ENCODE measurements around the gene RXFP1.
A peak's percentile ranks its signal among the peaks of the same experiment; 100 is the strongest.
"Not testable (repeated sequence)": the region's sequence is repeated elsewhere in the genome, so short reads cannot be mapped to it uniquely, and the experiment has no call there.

RXFP1 gene

DNA sequence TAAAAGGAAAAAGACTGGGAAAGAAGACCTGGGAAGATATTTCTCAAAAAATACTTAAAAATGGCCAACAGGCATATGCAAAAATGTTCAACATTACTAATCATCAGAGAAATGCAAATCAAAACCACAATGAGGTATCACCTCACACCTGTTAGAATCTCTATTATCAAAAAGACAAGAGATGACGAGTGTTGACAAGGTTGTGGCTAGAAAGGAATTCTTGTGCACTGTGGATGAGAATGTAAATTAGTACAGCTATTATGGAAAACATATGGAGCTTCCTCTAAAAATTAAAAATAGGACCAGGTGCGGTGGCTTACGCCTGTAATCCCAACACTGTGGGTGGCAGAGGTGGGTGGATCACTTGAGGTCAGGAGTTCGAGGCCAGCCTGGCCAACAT, 100.0 kb downstream of the RXFP1 start:
- no peak for DNase-seq

DNA sequence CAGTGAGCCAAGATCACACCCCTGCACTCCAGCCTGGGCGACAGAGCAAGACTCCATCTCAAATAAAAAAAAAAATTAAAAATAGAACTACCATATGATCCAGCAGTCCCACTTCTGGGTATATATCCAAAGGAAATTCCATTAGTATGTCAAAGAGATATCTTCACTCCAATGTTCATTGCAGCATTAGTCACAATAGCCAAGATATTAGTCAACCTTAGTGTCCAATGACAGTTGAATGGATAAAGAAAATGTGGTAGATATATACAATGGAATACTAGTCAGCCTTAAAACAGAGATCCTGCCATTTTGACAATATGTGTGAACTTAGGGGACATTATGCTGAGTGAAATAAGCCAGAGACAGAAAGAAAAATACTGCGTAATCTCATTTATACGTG, 100.6 kb downstream of the RXFP1 start:
- DNase-seq, result no peak

DNA sequence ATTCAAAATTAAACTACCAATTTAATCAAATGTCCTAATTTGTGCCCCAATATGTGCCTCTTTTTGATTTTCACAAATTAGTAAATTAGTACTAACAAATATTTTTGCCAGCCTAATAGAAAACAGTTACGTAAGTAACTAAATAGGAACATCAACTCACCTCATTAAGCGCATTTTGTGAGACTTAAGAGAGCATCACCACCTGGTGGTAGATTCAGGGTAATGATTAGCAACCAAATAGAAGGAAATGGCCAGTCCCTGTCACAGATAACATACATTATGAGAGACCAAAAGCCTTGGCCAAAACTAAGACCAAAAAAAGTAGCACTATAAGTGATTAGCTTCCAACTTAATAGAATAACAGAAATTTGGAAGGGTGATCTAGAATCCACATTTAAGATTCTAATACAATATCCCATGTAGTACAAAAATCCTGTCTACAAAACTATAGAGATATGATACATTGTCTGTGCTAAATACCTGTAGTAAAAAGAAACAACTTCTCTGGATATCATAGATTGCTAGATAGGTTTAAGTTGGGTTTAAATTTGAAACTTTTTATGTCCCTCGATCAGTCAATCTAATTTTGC, 103.3 kb downstream of the RXFP1 start:
- DNase-seq, result no peak

DNA sequence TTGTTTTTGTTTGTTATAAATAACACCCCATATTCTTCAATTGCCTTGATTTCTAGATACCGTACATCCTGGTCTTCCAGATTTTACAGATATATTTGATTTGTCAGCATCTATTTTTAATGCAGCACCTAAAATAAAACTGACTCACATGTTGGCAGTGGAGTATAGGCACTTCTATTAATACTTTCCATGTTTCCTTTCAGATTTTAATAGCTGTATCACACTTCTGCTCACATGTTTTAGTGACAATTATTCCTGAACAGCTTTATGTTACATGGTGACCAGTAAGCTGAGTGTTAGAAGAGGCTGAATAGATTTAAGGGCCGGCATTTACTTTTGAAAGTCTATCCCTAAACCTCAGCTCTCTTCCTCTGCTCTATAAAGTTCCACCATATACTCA, 103.9 kb downstream of the RXFP1 start:
- DNase-seq, result no peak

DNA sequence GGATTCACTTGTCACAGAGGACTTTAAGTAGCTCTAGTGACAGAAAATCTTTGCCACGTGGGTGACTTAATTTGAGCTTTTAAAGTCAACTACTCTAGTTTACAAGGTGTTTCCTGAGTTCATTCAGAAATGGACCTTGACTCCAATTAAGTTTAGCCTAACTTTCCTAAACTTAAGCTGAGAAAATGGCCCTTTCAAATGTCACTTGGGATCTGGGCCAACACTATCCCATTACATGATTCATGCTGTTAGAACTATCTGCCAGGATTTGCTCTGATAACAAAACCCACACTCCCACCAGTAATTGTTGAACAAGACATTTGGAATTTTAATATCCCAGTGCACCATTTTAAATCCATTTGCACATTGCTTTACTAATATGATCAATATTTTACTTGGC, 109.2 kb downstream of the RXFP1 start:
- DNase-seq, result no peak

DNA sequence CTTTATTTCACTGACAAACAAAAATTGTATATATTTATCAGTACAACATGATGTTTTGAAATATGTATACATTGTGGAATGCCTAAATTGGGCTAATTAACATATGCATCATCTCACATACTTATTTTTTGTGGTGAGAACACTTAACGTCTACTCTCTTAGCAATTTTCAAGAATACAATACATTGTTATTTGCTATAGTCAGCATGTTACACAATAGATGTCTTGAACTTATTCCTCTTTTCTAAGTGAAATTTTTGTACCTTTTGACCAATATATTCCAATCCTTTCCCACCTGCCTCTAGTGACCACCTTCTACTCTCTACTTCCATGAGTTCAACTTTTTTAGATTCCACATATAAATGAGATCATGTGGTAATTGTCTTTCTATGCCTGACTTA, 114.9 kb downstream of the RXFP1 start:
- DNase-seq, result no peak

DNA sequence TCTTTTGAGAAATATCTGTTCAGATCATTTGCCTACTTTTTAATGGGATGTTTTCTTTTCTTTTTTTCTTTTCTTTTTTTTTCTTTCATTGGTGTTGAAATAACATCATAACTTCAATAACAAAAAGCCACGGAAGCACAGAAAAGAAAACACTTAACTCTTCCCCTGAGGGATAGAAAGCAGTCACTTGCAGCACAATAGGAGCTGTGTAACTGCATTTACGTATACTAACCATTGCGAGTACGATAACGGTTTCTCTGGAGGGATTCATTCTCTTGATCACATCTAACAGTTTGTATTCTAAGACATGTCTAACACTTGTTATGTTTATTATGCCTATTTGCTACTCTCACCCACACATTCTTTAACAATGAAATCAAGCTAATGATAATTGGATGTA, 122.7 kb downstream of the RXFP1 start:
- DNase-seq, result no peak

DNA sequence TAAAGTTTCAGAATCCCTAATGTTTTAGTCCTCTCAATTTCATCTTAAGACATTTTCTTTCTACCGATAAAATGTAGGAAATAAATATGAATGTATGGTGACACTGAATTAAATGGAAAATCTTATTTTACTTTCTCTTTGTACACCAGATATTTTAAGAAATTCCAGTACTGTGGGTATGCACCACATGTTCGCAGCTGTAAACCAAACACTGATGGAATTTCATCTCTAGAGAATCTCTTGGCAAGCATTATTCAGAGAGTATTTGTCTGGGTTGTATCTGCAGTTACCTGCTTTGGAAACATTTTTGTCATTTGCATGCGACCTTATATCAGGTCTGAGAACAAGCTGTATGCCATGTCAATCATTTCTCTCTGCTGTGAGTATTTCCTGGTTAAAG, 123.1 kb downstream of the RXFP1 start:
- no peak for DNase-seq

DNA sequence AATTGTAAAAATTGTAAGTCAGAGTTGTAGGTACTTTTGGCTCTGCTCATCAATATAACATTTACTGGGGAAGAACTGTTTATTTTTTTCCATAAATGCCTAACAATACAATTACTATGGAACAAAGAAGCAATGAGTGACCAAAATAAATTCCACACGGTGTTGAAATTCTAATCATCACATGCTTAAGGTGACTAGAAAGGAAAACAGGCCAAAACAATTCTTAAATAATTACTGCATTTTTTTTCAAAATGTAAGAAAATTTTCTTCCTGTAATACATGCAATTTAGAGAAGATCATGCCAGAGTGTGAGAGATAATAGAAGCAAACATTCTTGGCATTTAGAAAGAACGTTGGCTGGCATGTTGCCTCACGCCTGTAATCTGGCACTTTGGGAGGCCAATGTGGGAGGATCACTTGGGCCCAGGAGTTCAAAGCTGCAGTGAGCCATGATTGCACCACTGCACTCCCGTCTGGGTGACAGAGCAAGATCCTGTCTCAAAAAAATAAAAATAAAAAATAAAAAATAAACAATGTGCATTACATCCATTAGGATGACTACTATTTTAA, 127.5 kb downstream of the RXFP1 start:
- DNase-seq, result no peak

DNA sequence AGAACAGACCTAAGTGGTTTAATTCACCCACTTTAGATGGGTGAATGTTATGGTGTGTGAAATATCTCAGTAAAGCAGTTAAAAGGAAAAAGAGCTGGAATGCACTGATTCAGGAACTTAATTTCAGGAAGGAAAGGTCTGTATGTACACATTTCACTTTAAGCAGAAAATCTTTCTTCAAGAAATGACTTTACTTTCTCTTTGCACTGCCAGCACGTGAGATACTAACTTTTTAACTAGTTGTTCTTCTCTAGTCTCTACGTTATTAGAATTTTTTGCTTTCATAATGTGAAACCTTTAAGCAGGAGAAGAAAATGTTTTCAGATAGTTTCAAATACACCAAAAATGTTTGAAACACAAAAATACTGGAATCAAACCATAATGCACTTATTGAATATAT, 131.2 kb downstream of the RXFP1 start:
- DNase-seq, result no peak

DNA sequence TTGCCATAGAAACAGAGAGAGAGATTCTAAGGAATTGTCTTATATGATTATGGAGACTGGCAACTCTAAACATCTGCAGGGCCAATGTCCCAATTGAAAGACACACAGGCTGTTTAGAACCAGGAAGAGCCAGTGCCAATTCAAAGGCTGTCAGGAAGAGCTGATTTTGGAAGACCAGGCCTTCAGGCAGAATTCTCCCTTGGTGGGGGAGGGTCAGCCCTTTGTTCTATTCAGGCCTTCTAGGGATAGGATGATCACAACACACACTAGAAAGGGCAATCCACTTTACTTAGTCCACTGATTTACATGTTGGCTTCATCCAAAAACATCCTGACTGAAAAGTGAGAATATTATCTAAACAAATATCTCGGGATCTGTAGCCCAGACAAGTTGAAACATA, 134.8 kb downstream of the RXFP1 start:
- DNase-seq, result no peak

DNA sequence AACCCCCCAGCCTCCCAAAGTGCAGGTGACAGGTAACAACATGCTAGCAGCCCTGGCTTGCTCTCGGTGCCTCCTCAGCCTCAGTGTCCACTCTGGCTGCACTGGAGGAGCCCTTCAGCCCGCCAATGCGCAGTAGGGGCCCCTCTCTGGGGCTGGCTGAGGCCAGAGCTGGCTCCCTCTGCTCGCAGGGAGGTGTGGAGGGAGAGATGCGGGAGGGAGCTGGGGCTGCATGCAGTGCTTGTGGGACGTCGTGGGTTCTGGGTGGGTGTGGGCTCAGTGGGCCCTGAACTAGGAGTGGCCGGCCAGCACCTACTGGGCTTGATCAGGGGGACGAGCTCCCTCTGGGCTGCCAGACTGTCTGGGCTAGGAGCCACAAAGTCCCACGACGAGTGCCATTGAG, 135.6 kb downstream of the RXFP1 start:
- no peak for DNase-seq

DNA sequence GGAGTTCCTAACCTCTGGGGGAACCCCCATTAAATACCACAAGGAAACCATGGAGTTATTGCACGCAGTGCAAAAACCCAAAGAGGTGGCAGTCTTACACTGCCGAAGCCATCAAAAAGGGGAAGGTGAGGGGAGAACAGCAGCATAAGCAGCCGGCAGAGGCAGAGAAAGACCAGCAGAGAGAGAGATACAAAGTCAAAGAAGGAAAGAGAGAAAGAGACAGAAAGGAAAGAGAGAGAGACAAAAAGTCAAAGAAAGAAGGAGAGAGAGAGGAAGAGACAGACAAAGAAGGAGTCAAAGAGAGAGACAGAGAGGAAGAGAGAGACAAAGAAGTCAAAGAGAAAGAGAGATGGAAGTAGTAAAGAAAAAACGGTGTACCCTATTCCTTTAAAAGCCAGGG, 141.6 kb downstream of the RXFP1 start:
- not testable (repeated sequence) for DNase-seq

DNA sequence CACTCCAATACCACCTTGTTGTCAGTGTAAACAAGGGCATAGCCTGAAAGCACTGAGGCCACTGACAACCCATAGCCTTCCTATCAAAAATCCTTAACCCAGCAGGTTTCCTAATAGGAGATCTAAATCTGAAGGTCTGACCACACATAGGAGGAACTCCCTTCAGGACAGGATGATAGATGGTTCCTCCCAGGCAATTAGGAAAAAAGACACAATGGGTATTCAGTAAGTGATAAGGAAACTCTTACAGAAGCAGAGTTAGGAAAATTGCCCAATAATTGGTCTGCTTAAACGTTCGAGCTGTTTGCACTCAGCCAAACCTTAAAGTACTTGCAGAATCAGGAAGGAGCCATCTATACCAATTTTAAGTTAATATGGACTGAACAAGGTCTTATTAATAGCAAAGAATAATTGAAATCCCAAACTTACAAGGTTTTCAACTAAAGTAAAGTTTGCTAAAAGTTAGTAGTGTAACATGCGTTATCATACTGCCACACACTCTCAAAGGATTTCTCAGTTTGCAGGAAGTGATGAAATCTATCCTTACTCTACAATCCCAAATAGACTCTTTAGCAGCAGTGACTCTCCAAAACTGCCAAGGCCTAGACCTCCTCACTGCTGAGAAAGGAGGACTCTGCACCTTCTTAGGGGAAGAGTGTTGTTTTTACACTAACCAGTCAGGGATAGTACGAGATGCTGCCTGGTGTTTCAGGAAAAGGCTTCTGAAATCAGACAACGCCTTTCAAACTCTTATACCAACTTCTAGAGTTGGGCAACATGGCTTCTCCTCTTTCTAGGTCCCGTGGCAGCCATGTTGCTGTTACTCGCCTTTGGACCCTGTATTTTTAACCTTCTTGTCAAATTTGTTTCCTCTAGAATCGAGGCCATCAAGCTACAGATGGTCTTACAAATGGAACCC, 142.3 kb downstream of the RXFP1 start:
- not testable (repeated sequence) for DNase-seq

DNA sequence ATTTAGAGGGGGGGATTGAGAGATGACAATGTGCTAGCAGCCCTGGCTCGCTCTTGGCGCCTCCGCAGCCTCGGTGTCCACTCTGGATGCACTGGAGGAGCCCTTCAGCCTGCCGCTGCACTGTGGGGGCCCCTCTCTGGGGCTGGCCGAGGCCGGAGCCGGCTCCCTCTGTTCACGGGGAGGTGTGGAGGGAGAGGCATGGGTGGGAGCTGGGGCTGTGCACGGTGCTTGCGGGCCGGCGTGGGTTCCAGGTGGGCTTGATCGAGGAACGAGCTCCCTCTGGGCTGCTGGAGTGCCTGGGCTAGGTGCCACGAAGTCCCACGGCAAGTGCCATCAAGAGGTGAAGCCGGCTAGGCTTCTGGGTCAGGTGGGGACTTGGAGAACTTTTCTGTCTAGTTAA, 143.1 kb downstream of the RXFP1 start:
- no peak for DNase-seq

DNA sequence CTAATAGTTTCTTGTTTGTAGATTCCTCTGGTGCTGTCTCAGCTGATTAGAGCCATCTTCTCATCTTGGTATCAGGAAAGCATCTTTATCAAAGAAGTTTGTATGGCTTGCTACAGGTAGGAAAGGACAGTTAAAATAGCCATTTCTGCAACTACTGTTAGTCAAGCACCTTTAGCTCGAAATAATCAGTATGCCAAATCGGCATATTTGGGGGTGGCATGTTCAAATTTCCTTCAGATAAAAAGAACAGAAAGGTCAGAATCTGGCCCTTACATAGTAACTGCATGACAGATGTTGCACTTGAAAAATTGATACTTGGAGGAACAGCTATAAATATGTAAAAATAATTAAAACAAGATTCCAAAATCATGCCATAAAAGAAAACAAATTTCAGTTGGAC, 145.2 kb downstream of the RXFP1 start:
- no peak for DNase-seq

DNA sequence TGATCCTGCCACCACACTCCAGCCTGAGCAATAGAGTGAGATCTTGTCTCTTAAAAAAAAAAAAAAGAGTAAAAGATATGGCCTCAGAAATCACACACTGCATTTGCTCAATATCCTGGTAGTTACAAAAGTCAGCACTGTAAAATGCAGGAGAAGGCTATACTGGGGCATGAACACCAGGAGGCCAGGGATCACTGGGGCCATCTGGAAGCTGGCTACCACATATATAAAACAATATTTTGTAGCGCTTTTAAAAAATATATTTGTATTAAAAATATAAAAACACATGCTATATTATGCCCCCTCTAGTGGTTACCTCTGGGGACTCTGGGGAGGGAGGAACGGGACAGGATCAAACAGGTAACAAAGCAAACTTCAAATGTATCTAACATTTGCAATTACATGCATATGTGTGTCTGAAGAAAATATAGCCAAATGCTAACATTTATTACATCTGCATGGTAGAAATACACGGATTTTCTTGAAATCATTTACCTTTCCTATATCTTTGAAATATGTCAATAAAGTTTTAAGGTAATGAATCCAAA, 146.0 kb downstream of the RXFP1 start:
- no peak for DNase-seq

DNA sequence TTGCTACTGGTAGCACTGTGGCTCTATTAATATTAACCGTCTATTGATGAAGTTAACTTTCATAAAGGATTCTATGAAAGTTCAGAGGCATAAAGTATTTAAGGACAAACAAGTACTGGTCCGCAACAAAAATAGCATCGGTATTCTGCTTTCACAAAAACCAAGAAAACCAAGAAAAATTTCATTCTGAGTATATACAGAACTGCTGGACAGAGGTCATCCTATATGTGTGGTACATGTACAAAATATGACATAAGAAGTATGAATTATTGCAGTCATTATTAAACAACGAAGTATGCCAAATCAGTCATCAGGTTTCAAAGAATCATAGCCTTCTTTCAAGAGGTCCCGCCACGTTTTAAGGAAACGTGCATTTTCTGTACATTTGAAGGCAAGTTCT, 147.6 kb downstream of the RXFP1 start:
- no peak for DNase-seq

DNA sequence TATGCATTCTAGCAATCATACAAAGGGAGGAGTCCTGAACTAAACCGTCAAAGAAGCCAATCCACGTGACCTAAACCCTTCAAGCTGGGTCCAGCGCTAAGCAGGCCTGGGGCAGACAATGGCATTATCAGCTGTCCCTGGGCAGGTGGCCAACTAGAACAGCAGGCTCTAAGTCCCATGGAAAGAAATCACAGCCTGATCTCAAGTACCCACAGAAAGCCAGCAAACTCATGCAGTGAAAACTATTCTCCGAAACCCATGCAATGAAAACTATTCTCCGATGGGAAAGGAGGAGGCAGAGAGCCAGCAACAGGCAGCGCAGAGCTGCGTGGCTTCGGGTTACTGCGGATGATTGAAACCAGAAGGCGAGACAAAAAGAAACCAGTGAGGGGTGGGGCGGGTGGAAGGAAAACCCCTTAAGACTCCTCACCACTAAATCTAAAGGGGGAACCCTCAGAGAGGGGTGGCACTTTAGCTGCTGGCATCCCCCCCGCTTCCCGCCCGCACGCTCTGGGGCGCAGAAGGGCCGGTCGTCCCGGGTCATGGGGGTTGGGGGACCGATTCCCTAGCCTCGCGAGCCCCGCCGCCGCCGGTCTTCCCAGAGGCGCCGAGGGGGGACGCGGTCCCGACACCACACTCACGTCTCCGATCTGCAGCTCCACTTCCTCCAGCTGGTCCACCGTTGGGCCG, 149.4 kb downstream of the RXFP1 start:
- no peak for DNase-seq

DNA sequence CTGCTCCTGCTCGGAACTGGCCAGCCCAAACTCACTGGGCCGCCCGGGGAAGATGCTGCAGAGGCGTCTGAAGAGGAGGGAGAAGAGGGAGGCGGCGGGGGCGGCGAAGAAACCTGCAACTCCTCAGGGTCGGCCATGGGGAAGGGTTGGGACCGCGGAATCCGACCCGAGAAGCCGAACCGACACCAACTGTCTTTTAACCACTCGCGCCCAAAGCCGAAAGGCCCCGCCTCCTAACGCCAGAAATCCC, 149.9 kb downstream of the RXFP1 start, which contains the start of gene C4orf46:
Gene C4orf46, minus strand, starts transcription at position 223 of the 250 bp plus-strand sequence. Its CDS starts 86 bp downstream, at position 137.
- no peak for DNase-seq

DNA sequence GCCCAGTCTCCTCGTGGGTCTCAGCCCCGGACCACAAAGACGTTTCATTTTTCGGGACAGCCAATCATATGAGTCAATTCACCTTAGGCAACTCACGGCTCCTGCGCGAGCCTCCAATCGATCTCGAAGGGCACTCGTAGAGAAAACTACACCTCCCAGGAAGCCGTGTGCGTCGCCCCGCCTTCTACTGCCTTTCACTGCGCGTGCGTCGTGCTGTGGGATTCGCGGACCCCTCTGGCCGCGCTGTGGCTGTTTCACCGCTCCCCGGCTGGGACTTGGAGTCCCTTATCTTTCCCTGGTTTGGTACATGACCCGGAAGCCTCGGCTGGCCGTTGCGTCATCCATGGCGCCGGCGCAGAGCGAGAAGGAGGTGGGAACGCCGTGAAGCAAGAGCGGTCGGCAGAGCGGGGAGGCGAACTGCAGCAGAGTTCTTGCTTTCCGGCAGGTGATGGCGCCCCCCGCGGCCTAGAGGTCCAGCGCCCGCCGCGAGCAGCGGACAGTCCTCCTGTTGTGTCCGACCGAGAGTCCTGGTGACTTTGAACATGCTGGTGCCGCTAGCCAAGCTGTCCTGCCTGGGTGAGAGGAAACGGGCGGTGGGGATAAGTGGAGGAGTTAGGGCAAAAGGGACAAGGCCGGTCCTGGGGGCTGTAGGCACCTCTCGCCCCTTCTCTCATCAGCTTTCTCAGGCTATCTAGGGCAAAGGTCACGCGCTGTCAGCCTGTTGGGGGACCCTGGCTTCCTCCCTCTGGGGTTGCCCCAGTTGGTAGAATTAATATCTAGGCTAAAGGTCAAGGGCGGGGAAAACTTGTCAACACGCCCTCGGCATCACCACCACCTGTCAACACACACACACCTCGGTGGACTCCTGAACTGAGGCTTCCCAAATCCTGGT, 150.5 kb downstream of the RXFP1 start, which contains the start of gene ETFDH:
Gene ETFDH, plus strand, starts transcription at position 382 of the 892 bp plus-strand sequence. Its CDS starts 161 bp downstream, at position 543.
- peak; percentile 97 for DNase-seq

DNA sequence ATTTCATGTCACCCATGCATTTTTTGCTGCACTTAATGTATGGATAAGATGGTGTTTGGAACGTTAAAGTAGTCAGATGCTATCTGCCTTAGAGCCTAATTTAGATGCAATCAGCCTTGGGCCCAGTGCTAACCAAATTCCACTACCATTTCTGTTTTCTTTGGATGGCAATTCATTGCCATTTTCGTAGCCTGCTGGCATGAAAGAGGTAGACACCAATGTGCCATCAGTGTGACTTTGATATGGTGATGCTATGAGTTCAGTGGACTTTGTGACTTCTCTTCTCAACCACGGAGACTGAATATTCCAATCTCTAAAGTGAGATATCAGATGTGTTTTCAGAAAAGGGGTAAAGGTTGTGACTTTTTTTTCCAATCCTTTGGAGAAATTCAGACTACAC, 152.0 kb downstream of the RXFP1 start:
- DNase-seq, result no peak

Measured in activated T-cell treated with anti-CD3 and anti-CD28 coated beads, Interleukin-2, amount 50 U/mL, for 1 hour (primary cell).